ENCODE data around the gene RPN2.

RPN2 gene

GRCh38 chr20:37234254-37234581 lies 55.1 kb downstream of the RPN2 start:
- no peak overlapping the region for H3K4me3 Mint-ChIP-seq
- ATAC-seq (ENCODE audit: low read depth) (no peak), DNase-seq (ENCODE audit: low spot score in 2 of 2) (no peak)
- no peaks in the 10 kb centered on the region for H3K27me3 Mint-ChIP-seq
- no peaks in the 10 kb centered on the region for H3K4me1 Mint-ChIP-seq
- H3K36me3 Mint-ChIP-seq, result peaks cover 53% of the 10 kb centered on the region
- no peak overlapping the region for H3K27ac Mint-ChIP-seq
- no peaks in the 10 kb centered on the region for H3K9me3 Mint-ChIP-seq

GRCh38 chr20:37235065-37235464 lies 55.9 kb downstream of the RPN2 start:
- no peak overlapping the region for H3K27ac Mint-ChIP-seq
- no peak for ATAC-seq (ENCODE audit: low read depth)
- no peaks in the 10 kb centered on the region for H3K4me1 Mint-ChIP-seq

GRCh38 chr20:37236462-37236861 lies 57.3 kb downstream of the RPN2 start:
- DNase-seq (ENCODE audit: low spot score in 2 of 2) (no peak), ATAC-seq (ENCODE audit: low read depth) (no peak)
- no peak overlapping the region for H3K27ac Mint-ChIP-seq
- no peaks in the 10 kb centered on the region for H3K9me3 Mint-ChIP-seq
- H3K4me1 Mint-ChIP-seq, result no peaks in the 10 kb centered on the region
- no peak overlapping the region for H3K4me3 Mint-ChIP-seq
- H3K36me3 Mint-ChIP-seq, result peaks cover 59% of the 10 kb centered on the region
- no peaks in the 10 kb centered on the region for H3K27me3 Mint-ChIP-seq

More at GRCh38 chr20:37235065-37235464, 55.9 kb downstream of the RPN2 start:
- Mint-ChIP-seq H3K27me3 (no peaks in the 10 kb centered on the region), H3K9me3 (no peaks in the 10 kb centered on the region), H3K36me3 (peaks cover 55% of the 10 kb centered on the region), H3K4me3 (no peak overlapping the region)
- no peak for DNase-seq (ENCODE audit: low spot score in 2 of 2)

DNA sequence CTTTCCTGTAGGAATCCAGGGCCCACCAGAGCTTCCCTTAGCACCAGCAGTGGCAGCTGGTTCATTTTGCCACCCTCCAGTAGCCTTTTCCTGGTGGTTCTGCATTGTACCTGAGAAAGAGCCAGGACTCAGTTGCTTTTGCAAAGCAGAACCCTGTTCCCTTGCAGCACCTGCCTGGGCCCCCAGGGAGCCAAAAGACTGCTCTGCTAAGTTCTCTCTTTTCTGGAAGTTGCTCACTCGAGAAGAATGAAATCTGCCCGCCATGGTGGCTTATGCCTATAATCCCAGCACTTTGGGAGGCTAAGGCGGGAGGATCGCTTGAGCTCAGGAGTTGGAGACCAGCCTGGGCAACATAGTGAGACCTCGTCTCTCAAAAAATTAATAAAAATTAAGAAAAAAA lies 58.5 kb downstream of the RPN2 start:
- no peaks in the 10 kb centered on the region for H3K4me1 Mint-ChIP-seq
- DNase-seq (ENCODE audit: low spot score in 2 of 2), result no peak
- ATAC-seq (ENCODE audit: low read depth), result no peak
- no peak overlapping the region for H3K4me3 Mint-ChIP-seq
- H3K27ac Mint-ChIP-seq, result no peak overlapping the region
- H3K36me3 Mint-ChIP-seq, result peaks cover 56% of the 10 kb centered on the region
- H3K9me3 Mint-ChIP-seq, result no peaks in the 10 kb centered on the region
- no peaks in the 10 kb centered on the region for H3K27me3 Mint-ChIP-seq

DNA sequence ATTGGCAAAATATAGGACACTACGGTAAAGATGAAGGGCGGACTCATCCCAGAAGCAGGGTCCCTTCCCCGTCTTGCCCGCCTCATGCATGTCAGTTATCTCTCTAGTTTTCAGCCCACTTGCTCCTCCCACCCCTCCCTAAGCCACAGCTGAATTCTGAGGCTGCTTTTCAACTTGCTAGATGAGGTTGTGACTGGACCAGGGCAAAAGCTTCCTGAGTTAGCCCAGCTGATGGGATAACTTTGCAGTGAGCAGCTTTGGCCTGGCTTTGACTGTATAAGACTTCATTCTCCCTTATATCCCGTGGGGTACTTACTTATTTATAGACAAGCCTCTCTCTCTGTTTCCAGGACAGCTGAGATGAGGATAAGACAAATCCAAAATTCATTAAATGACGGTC lies 59.3 kb downstream of the RPN2 start:
- no peaks in the 10 kb centered on the region for H3K4me1 Mint-ChIP-seq
- no peak for ATAC-seq (ENCODE audit: low read depth)
- H3K27me3 Mint-ChIP-seq, result no peaks in the 10 kb centered on the region
- DNase-seq (ENCODE audit: low spot score in 2 of 2), result no peak
- H3K36me3 Mint-ChIP-seq, result peaks cover 59% of the 10 kb centered on the region
- H3K9me3 Mint-ChIP-seq, result no peaks in the 10 kb centered on the region
- H3K4me3 Mint-ChIP-seq, result no peak overlapping the region
- no peak overlapping the region for H3K27ac Mint-ChIP-seq

DNA sequence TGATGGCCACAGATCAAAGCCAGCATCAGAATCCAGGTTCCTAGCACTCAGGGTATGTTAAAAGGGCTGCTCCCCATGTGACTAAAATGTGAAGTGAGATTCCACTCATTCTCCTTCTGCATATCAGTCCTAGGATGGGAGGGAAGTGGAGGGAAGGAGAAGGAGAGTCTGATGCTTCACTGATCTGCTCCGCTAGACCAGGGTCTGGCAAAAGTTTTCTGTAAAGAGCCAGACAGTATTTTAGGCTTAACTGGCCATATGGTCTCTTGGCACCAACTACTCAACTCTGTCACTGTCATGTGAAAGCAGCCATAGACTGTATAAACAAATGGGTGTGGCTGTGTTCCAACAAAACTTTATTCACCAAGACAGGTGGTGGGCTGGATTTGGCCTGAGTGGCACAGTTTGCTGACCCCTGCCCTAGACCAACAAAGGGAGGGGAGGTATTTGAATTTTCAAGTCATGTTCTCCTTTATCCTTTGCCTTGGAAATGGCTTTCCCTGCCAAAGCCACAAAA lies 59.9 kb downstream of the RPN2 start:
- Mint-ChIP-seq H3K27ac (no peak overlapping the region), H3K4me1 (no peaks in the 10 kb centered on the region), H3K4me3 (no peak overlapping the region), H3K36me3 (peaks cover 58% of the 10 kb centered on the region), H3K27me3 (no peaks in the 10 kb centered on the region), H3K9me3 (no peaks in the 10 kb centered on the region)
- ATAC-seq (ENCODE audit: low read depth) (no peak), DNase-seq (ENCODE audit: low spot score in 2 of 2) (no peak)

- peaks cover 49% of the 10 kb centered on the region for H3K36me3 Mint-ChIP-seq
- H3K4me3 Mint-ChIP-seq, result no peak overlapping the region
- no peak overlapping the region for H3K27ac Mint-ChIP-seq
- DNase-seq (ENCODE audit: low spot score in 2 of 2) (no peak), ATAC-seq (ENCODE audit: low read depth) (no peak)
- H3K4me1 Mint-ChIP-seq, result no peaks in the 10 kb centered on the region
- no peaks in the 10 kb centered on the region for H3K27me3 Mint-ChIP-seq
- H3K9me3 Mint-ChIP-seq, result no peaks in the 10 kb centered on the region
Measured at GRCh38 chr20:37240337-37241067, 61.4 kb downstream of the RPN2 start.

- H3K36me3 Mint-ChIP-seq, result peaks cover 36% of the 10 kb centered on the region
- H3K9me3 Mint-ChIP-seq, result no peaks in the 10 kb centered on the region
- DNase-seq (ENCODE audit: low spot score in 2 of 2) (no peak), ATAC-seq (ENCODE audit: low read depth) (no peak)
- no peaks in the 10 kb centered on the region for H3K27me3 Mint-ChIP-seq
- H3K4me1 Mint-ChIP-seq, result no peaks in the 10 kb centered on the region
- no peak overlapping the region for H3K4me3 Mint-ChIP-seq
- no peak overlapping the region for H3K27ac Mint-ChIP-seq
Measured at GRCh38 chr20:37242503-37242902, 63.4 kb downstream of the RPN2 start.

DNA sequence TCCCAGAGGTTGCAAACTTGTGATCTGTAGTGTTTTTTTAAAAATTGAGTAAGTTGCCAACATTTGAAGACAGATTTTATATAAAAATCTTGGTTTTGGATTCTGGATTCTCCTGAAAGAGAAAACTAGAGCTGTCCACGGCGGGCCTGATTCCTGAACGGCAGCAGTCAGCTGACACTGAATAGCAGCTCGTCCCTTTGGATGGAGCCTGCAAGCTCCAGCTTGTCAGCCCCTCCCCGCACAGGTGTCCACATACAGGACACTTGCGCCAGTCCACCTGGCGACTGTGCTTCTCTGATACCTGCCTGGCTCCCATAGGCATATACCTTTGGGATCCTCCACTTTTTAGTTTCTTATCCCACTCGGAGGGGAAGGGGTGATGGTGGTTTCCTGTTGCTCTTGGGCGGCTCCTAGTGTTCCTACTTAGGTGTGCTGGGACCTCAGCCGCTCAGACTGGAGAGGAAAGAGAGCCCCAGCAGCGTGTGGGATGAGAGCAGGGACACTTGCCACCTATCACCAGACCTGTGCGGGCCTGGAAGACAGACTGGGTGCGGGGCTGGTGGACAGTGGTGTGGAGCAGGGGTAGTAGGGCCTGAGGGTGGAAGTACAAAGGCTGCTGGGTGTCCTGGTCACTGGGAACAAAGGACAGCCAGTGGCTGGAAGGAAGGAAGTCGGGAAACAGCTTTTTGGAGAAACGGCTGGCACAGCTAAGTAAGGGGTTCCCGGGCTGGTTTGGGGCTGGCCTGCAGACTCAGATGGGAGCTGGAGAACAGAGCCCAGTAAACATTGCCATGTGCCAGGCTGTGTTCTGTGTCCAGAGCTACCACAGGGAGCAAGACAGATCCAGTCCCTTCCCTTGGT lies 64.2 kb downstream of the RPN2 start:
- no peak overlapping the region for H3K4me3 Mint-ChIP-seq
- DNase-seq (ENCODE audit: low spot score in 2 of 2) (no peak), ATAC-seq (ENCODE audit: low read depth) (no peak)
- H3K9me3 Mint-ChIP-seq, result no peaks in the 10 kb centered on the region
- peaks cover 33% of the 10 kb centered on the region for H3K36me3 Mint-ChIP-seq
- H3K27ac Mint-ChIP-seq, result no peak overlapping the region
- no peaks in the 10 kb centered on the region for H3K27me3 Mint-ChIP-seq
- no peaks in the 10 kb centered on the region for H3K4me1 Mint-ChIP-seq

GRCh38 chr20:37243937-37244571 lies 64.9 kb downstream of the RPN2 start:
- ATAC-seq (ENCODE audit: low read depth) (no peak), DNase-seq (ENCODE audit: low spot score in 2 of 2) (no peak)
- H3K9me3 Mint-ChIP-seq, result no peaks in the 10 kb centered on the region
- H3K4me3 Mint-ChIP-seq, result no peak overlapping the region
- H3K27ac Mint-ChIP-seq, result no peak overlapping the region
- no peaks in the 10 kb centered on the region for H3K4me1 Mint-ChIP-seq
- H3K27me3 Mint-ChIP-seq, result no peaks in the 10 kb centered on the region
- H3K36me3 Mint-ChIP-seq, result peaks cover 30% of the 10 kb centered on the region

DNA sequence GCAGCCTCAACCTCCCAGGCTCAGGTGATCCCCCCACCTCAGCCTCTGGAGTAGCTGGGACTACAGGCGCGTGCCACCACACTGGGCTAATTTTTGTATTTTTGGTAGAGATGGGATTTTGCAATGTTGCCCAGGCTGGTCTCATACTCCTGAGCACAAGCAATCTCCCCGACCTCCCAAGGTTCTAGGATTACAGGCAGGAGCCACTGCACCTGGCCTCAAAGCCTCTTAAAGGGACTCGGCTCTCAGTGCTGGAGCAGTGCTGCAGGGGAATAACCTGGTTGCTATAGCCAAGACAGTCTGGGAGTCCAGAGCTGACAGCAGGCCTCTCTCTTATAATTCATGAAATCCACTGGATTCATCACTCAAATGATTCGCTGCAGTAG lies 65.4 kb downstream of the RPN2 start:
- Mint-ChIP-seq H3K27ac (no peak overlapping the region), H3K4me3 (no peak overlapping the region), H3K27me3 (no peaks in the 10 kb centered on the region), H3K36me3 (peaks cover 26% of the 10 kb centered on the region), H3K9me3 (no peaks in the 10 kb centered on the region), H3K4me1 (no peaks in the 10 kb centered on the region)
- DNase-seq (ENCODE audit: low spot score in 2 of 2) (no peak), ATAC-seq (ENCODE audit: low read depth) (no peak)

GRCh38 chr20:37245216-37246150 lies 66.4 kb downstream of the RPN2 start:
- Mint-ChIP-seq H3K4me3 (no peak overlapping the region), H3K27me3 (no peaks in the 10 kb centered on the region), H3K9me3 (no peaks in the 10 kb centered on the region), H3K4me1 (no peaks in the 10 kb centered on the region), H3K36me3 (peaks cover 21% of the 10 kb centered on the region), H3K27ac (no peak overlapping the region)
- no peak for ATAC-seq (ENCODE audit: low read depth)
- no peak for DNase-seq (ENCODE audit: low spot score in 2 of 2)

- no peaks in the 10 kb centered on the region for H3K4me1 Mint-ChIP-seq
- H3K9me3 Mint-ChIP-seq, result no peaks in the 10 kb centered on the region
- H3K27ac Mint-ChIP-seq, result no peak overlapping the region
- H3K27me3 Mint-ChIP-seq, result no peaks in the 10 kb centered on the region
- no peak for ATAC-seq (ENCODE audit: low read depth)
- DNase-seq (ENCODE audit: low spot score in 2 of 2), result no peak
- no peak overlapping the region for H3K4me3 Mint-ChIP-seq
- peaks cover 10% of the 10 kb centered on the region for H3K36me3 Mint-ChIP-seq
Measured at GRCh38 chr20:37246736-37247135, 67.6 kb downstream of the RPN2 start.
